Neuronal stem cell (in vitro differentiated cells): ENCODE data around the gene ABHD2.

ENCODE experiments used
- DNase-seq: peaks from one replicate; pipeline ENCODE4 v3.0.0-alpha.2; 2013; ENCODE audit warnings: low spot score
- H2AFZ ChIP-seq: one replicate; pipeline ENCODE4 v1.6.1; 2013; ENCODE audit warnings: mild to moderate bottlenecking, low read length, inconsistent platforms
- H2AK5ac ChIP-seq: 2 replicates; pipeline ENCODE4 v1.6.1; 2013; ENCODE audit warnings: low read depth, mild to moderate bottlenecking, inconsistent platforms, low read length, moderate library complexity, mixed read lengths
- H2BK120ac ChIP-seq: 2 replicates; pipeline ENCODE4 v1.6.1; 2013; ENCODE audit warnings: low read depth, mild to moderate bottlenecking, inconsistent platforms, low read length, moderate library complexity, mixed read lengths
- H2BK12ac ChIP-seq: one replicate; pipeline ENCODE4 v1.6.1; 2013; ENCODE audit warnings: low read length, inconsistent platforms
- H2BK15ac ChIP-seq: 2 replicates; pipeline ENCODE4 v1.6.1; 2013; ENCODE audit warnings: mild to moderate bottlenecking, low read length, inconsistent platforms, mixed read lengths
- H2BK5ac ChIP-seq: one replicate; pipeline ENCODE4 v1.6.1; 2013; ENCODE audit warnings: inconsistent platforms, mild to moderate bottlenecking, low read length, moderate library complexity
- H3K14ac ChIP-seq: one replicate; pipeline ENCODE4 v1.6.1; 2013; ENCODE audit warnings: low read length, inconsistent platforms
- H3K18ac ChIP-seq: 2 replicates; pipeline ENCODE4 v1.6.1; 2013; ENCODE audit warnings: low read length, inconsistent platforms
- H3K23ac ChIP-seq: 2 replicates; pipeline ENCODE4 v1.6.1; 2013; ENCODE audit warnings: low read depth, mild to moderate bottlenecking, mixed read lengths, low read length, inconsistent platforms; ENCODE audit not compliant: poor library complexity
- H3K27ac ChIP-seq: replicated peaks from 3 replicates; pipeline ENCODE4 v1.5.1; 2013; ENCODE audit warnings: low read length, inconsistent platforms
- H3K27me3 ChIP-seq, 3 experiments: 2 replicates each; pipeline ENCODE4 v1.6.1; 2013; ENCODE audit warnings: low read length in 3 of 3, mild to moderate bottlenecking in 2 of 3, inconsistent platforms in 1 of 3, low read depth in 1 of 3, mixed read lengths in 1 of 3, moderate library complexity in 1 of 3; ENCODE audit not compliant: control insufficient read depth in 3 of 3, insufficient read depth in 3 of 3
- H3K36me3 ChIP-seq, 2 donors: replicated peaks in 1 of 2; 2 replicates each; pipeline ENCODE4 v1.6.1; 2013; ENCODE audit warnings: low read length in 2 of 2; ENCODE audit not compliant: control insufficient read depth in 2 of 2, insufficient read depth in 2 of 2
- H3K4ac ChIP-seq: 2 replicates; pipeline ENCODE4 v1.6.1; 2013; ENCODE audit warnings: inconsistent platforms, mild to moderate bottlenecking, low read length, moderate library complexity
- H3K4me1 ChIP-seq, 2 donors: 1 replicate in 1 of 2; 2 replicates in 1 of 2; pipeline ENCODE4 v1.6.1; 2013; ENCODE audit warnings: low read length in 2 of 2, low read depth in 1 of 2; ENCODE audit not compliant: control insufficient read depth in 2 of 2, insufficient read depth in 1 of 2
- H3K4me2 ChIP-seq: one replicate; pipeline ENCODE4 v1.6.1; 2013; ENCODE audit warnings: mild to moderate bottlenecking, low read length, inconsistent platforms; ENCODE audit not compliant: insufficient read depth, poor library complexity, severe bottlenecking
- H3K4me3 ChIP-seq, 2 donors: 2 replicates each; pipeline ENCODE4 v1.5.1; 2013; ENCODE audit warnings: low read length in 2 of 2, mild to moderate bottlenecking in 2 of 2, inconsistent platforms in 1 of 2, moderate library complexity in 1 of 2
- H3K79me1 ChIP-seq: one replicate; pipeline ENCODE4 v1.6.1; 2013; ENCODE audit warnings: low read depth, mild to moderate bottlenecking, inconsistent platforms, low read length, moderate library complexity
- H3K9ac ChIP-seq: one replicate; pipeline ENCODE4 v1.6.1; 2013; ENCODE audit warnings: mild to moderate bottlenecking, low read depth, low read length, inconsistent platforms; ENCODE audit not compliant: poor library complexity
- H3K9me3 ChIP-seq, 2 donors: replicated peaks in 1 of 2; 2 replicates each; pipeline versions ENCODE3 to v1.6.1; 2013; ENCODE audit warnings: low read length in 2 of 2, mild to moderate bottlenecking in 2 of 2, inconsistent platforms in 1 of 2, low read depth in 1 of 2, mixed read lengths in 1 of 2, moderate library complexity in 1 of 2; ENCODE audit not compliant: control insufficient read depth in 2 of 2, insufficient read depth in 1 of 2
- H4K8ac ChIP-seq: one replicate; pipeline ENCODE4 v1.6.1; 2013; ENCODE audit warnings: low read depth, mild to moderate bottlenecking, inconsistent platforms, low read length, moderate library complexity
- H4K91ac ChIP-seq: one replicate; pipeline ENCODE4 v1.6.1; 2013; ENCODE audit warnings: low read length, low read depth, mild to moderate bottlenecking, inconsistent platforms; ENCODE audit not compliant: poor library complexity
- WGBS, 2 donors: extraction: QIAGEN DNeasy Blood & Tissue Kit; methylation state at CpG; one replicate each; pipeline ENCODE4 v1.1.7; 2013; ENCODE audit warnings: missing lambda C conversion rate in 2 of 2, mixed read lengths in 1 of 2; ENCODE audit not compliant: insufficient read length in 2 of 2, insufficient replicate concordance in 1 of 2; ENCODE audit errors: extremely low coverage in 2 of 2; 5-methylcytosine and 5-hydroxymethylcytosine counted together

The ABHD2 gene

GRCh38 chr15:89109238-89109637, 21.0 kb downstream of the ABHD2 start:
- no CpG with 5 or more reads among the region's 4 CpGs for WGBS, 2 donors
- Histone ChIP-seq H4K91ac (no peak overlapping the region), H3K14ac (no peak overlapping the region), H2BK120ac (no peak overlapping the region), H3K27me3 (no peaks in the 10 kb centered on the region), H3K18ac (no peak overlapping the region), H2BK15ac (no peak overlapping the region), H2AK5ac (no peak overlapping the region), H3K27ac (no peak overlapping the region), H3K9ac (no peak overlapping the region), H2BK12ac (no peak overlapping the region), H3K9me3 (no peaks in the 10 kb centered on the region), H4K8ac (no peak overlapping the region), H3K4me1 (peaks cover 0 to 2% of the 10 kb centered on the region in 2 donors), H3K36me3 (peaks cover 0 to 10% of the 10 kb centered on the region in 2 donors), H3K4ac (no peak overlapping the region), H3K4me3 (no peak overlapping the region), H3K4me2 (no peak overlapping the region), H2AFZ (no peak overlapping the region), H3K79me1 (no peaks in the 10 kb centered on the region), H3K23ac (no peak overlapping the region), H2BK5ac (no peak overlapping the region)
- no peak for DNase-seq

- Histone ChIP-seq H3K9me3 (no peaks in the 10 kb centered on the region), H2BK120ac (no peak overlapping the region), H3K4me3 (no peak overlapping the region), H4K91ac (no peak overlapping the region), H3K36me3 (peaks cover 0 to 4% of the 10 kb centered on the region in 2 donors), H3K4me1 (peaks cover 2 to 9% of the 10 kb centered on the region in 2 donors), H2AFZ (no peak overlapping the region), H2BK12ac (no peak overlapping the region), H2BK15ac (no peak overlapping the region), H3K27ac (no peak overlapping the region), H3K9ac (no peak overlapping the region), H3K79me1 (no peaks in the 10 kb centered on the region), H4K8ac (no peak overlapping the region), H3K27me3 (no peaks in the 10 kb centered on the region), H3K18ac (no peak overlapping the region), H3K4me2 (no peak overlapping the region), H3K14ac (no peak overlapping the region), H3K23ac (no peak overlapping the region), H2AK5ac (no peak overlapping the region), H3K4ac (no peak overlapping the region), H2BK5ac (no peak overlapping the region)
- no peak for DNase-seq
- no CpG with 5 or more reads among the region's 8 CpGs for WGBS, 2 donors
These were observed 21.8 kb downstream of the ABHD2 start for GRCh38 chr15:89110060-89110459.

DNA sequence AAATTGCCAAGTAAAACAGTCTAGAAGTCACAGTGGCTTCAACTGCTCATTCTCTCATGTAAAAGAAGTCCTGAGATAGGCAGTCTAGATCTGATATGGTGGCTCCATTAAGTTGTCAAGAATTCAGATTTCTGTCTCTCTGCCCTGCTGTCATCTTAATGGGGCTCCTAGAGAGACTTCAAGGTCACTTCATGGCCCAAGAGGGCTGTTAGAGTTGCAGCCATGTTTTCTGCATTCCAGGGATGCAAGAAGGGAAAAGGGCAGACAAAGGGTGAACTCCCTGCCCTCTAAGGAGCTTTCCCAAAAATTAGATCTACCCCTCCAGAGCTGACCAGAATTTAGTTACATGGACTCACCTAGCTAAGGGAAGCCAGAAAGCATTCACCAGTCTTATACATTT, 23.1 kb downstream of the ABHD2 start:
- Histone ChIP-seq H2BK15ac (no peak overlapping the region), H3K4me1 (peaks cover 7 to 15% of the 10 kb centered on the region in 2 donors), H3K79me1 (no peaks in the 10 kb centered on the region), H3K9ac (no peak overlapping the region), H2BK5ac (no peak overlapping the region), H3K14ac (no peak overlapping the region), H4K91ac (no peak overlapping the region), H3K4ac (no peak overlapping the region), H3K4me2 (no peak overlapping the region), H3K9me3 (no peaks in the 10 kb centered on the region), H2AK5ac (no peak overlapping the region), H3K27me3 (no peaks in the 10 kb centered on the region), H4K8ac (no peak overlapping the region), H2BK120ac (no peak overlapping the region), H2BK12ac (no peak overlapping the region), H3K4me3 (no peak overlapping the region), H3K23ac (no peak overlapping the region), H2AFZ (no peak overlapping the region), H3K18ac (no peak overlapping the region), H3K36me3 (peaks cover 3 to 7% of the 10 kb centered on the region in 2 donors), H3K27ac (no peak overlapping the region)
- no peak for DNase-seq

DNA sequence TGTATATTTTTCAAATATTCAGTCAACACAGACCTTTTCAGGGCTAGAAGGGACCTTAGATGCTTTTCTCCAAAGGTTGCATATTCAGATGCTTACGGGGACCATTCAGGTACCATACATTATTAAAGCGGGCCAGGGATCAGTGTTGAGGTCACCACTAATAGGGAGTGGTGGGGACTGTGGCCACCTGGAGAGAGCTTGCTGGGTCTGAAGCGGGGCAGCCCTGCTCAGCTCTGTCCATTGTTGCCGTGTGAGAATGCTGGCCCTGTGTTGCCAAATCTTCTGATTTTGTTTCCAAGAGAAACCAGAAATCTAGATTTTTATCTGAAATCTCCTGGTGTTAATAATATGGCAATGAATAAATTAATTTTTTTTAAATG, 23.7 kb downstream of the ABHD2 start:
- H3K4me1 ChIP-seq, result peaks cover 7 to 15% of the 10 kb centered on the region in 2 donors
- no peak overlapping the region for H3K23ac ChIP-seq
- H4K8ac ChIP-seq, result no peak overlapping the region
- no peak overlapping the region for H2BK12ac ChIP-seq
- no peak overlapping the region for H2BK5ac ChIP-seq
- no peak overlapping the region for H3K9ac ChIP-seq
- no peak overlapping the region for H3K4me2 ChIP-seq
- H3K36me3 ChIP-seq, result peaks cover 3 to 13% of the 10 kb centered on the region in 2 donors
- H2BK15ac ChIP-seq, result no peak overlapping the region
- H3K18ac ChIP-seq, result no peak overlapping the region
- H2BK120ac ChIP-seq, result no peak overlapping the region
- H3K4ac ChIP-seq, result no peak overlapping the region
- no peak overlapping the region for H2AK5ac ChIP-seq
- H3K9me3 ChIP-seq, result no peaks in the 10 kb centered on the region
- H3K27ac ChIP-seq, result no peak overlapping the region
- no peak for DNase-seq
- no CpG with 5 or more reads among the region's 4 CpGs for WGBS, 2 donors
- H3K14ac ChIP-seq, result no peak overlapping the region
- no peak overlapping the region for H3K4me3 ChIP-seq
- H3K27me3 ChIP-seq, result no peaks in the 10 kb centered on the region
- H3K79me1 ChIP-seq, result no peaks in the 10 kb centered on the region
- no peak overlapping the region for H4K91ac ChIP-seq
- H2AFZ ChIP-seq, result no peak overlapping the region
